ENCODE measurements around the gene HCFC1. TPM values are rescaled to one million over a fixed set of nuclear protein-coding genes. Genes with fewer than 3 reads are reported as not detected.

HCFC1 gene
- total RNA-seq, 1 donor from 2014 or later, result 74.6 TPM

DNA sequence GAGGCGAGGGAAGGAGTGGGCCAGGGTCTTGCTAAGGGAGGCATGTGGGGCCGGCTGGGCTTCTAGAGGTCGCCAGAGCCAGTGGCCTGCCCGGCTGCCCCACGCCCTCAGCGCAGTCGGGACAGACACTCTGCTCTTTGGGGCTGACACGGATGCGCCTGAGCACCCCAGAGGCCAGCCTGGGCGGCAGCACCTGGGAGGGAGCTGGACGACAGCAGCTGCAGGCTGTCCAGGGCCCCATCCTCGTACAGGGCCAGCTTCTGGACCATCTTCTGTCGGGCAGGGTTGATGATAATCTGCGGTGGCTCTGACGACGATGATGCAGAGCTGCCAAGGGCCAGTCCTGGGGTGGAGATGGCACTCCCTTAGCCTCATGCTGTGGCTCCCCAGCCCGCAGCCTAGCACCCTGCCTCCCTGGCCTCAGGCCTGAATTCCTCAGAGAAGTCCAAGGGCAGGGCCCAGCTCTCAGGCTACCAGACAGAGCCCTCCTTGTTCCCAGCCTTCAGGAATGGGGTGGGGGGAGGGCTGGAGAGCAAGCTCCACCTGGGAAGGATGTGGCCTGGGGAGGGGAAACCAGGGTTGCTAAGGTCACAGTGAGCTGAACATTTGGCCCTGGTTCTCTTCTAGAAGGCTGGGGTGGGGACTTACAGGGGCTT is 40.8 kb upstream of the HCFC1 start:
- H3K9me3 Mint-ChIP-seq (ENCODE audit: unreplicated experiment), result no peaks in the 10 kb centered on the region
- no peak overlapping the region for H3K4me3 Mint-ChIP-seq (ENCODE audit: unreplicated experiment)
- H3K27ac Mint-ChIP-seq (ENCODE audit: unreplicated experiment), result no peak overlapping the region
- no peak for DNase-seq (ENCODE audit: low spot score)
- peaks cover 1% of the 10 kb centered on the region for H3K27me3 Mint-ChIP-seq (ENCODE audit: unreplicated experiment)
- TF ChIP-seq CTCF (IDR thresholded peaks at IDR 0.05; ENCODE audit: unreplicated experiment), result no peak
- H3K36me3 Mint-ChIP-seq (ENCODE audit: low read depth, unreplicated experiment), result peaks cover 7% of the 10 kb centered on the region
- peaks cover 4% of the 10 kb centered on the region for H3K4me1 Mint-ChIP-seq (ENCODE audit: unreplicated experiment)

DNA sequence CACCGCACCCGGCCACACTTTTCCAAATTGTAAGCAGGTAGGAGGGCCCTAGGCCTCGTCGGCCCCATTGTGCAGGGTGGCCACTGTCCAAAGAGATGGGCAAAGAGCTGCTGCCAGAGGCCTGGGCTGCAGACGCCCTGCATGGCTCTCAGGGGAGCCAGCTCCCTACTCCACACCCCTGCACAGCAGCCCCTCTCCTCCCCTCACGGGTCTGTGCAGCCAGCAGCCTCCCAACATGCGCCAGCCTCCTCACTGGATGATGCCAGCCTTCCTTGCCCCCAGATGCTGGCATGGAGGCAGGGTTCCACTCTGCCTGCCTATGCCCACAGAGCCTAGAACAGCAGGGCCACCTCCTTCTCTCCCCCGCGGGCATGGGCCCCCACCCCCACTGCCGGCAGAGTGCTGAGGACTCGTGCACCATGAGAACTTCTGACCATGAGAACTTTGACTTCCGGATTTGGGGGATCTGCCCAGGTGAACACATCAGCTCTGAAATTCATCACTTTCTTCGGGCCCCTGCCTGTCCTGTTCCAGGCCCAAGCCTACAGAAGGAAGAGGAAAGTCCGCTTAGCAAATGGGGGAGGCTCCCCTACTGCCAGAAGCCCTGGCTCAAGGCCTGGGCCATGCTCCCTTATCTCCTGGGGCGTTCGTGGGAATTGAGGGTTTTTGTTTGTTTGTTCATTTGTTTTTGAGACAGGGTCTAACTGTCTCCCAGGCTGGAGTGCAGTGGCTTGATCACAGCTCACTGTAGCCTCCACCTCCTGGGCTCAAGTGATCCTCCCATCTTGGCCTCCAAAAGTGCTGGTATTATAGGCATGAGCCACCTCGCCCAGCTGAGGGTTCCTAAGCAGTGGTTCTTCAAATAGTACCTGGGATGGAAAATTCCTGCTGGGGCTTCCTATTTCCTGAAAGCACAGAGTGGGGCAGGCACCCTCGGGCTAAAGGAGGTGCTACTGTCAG is 40.0 kb upstream of the HCFC1 start:
- TF ChIP-seq CTCF (IDR thresholded peaks at IDR 0.05; ENCODE audit: unreplicated experiment), result no peak
- H3K9me3 Mint-ChIP-seq (ENCODE audit: unreplicated experiment), result no peaks in the 10 kb centered on the region
- H3K27ac Mint-ChIP-seq (ENCODE audit: unreplicated experiment), result no peak overlapping the region
- DNase-seq (ENCODE audit: low spot score), result no peak
- H3K4me3 Mint-ChIP-seq (ENCODE audit: unreplicated experiment), result no peak overlapping the region
- H3K27me3 Mint-ChIP-seq (ENCODE audit: unreplicated experiment), result peaks cover 1% of the 10 kb centered on the region
- H3K36me3 Mint-ChIP-seq (ENCODE audit: low read depth, unreplicated experiment), result peaks cover 7% of the 10 kb centered on the region
- H3K4me1 Mint-ChIP-seq (ENCODE audit: unreplicated experiment), result peaks cover 4% of the 10 kb centered on the region

- DNase-seq (ENCODE audit: low spot score), result no peak
- no peak overlapping the region for H3K27ac Mint-ChIP-seq (ENCODE audit: unreplicated experiment)
- no peaks in the 10 kb centered on the region for H3K4me1 Mint-ChIP-seq (ENCODE audit: unreplicated experiment)
- no peak for TF ChIP-seq CTCF (IDR thresholded peaks at IDR 0.05; ENCODE audit: unreplicated experiment)
- H3K36me3 Mint-ChIP-seq (ENCODE audit: low read depth, unreplicated experiment), result peaks cover 9% of the 10 kb centered on the region
- no peak overlapping the region for H3K4me3 Mint-ChIP-seq (ENCODE audit: unreplicated experiment)
- H3K9me3 Mint-ChIP-seq (ENCODE audit: unreplicated experiment), result no peaks in the 10 kb centered on the region
- H3K27me3 Mint-ChIP-seq (ENCODE audit: unreplicated experiment), result no peaks in the 10 kb centered on the region
Observed at GRCh38 chrX:154010330-154011087, 38.9 kb upstream of the HCFC1 start.

DNA sequence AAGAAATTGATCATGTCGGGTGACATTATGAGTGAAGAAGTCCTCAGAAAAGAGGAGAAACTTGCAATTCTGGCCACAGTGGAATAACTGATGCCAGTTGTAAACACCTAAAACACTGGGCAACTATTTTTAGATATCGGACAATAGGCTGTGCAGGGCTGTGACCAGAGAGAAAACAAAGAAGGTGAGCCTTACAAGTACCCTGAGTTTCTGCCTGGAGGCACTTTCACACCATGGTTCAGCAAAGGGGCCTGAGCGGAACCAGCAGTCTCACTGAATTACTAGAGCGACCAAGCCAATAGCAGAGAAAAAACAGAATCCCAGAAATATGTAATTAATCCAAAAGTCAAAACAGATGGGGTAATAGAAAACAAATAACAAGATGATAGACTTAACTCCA is 36.9 kb upstream of the HCFC1 start:
- H3K9me3 Mint-ChIP-seq (ENCODE audit: unreplicated experiment), result no peaks in the 10 kb centered on the region
- H3K36me3 Mint-ChIP-seq (ENCODE audit: low read depth, unreplicated experiment), result peaks cover 9% of the 10 kb centered on the region
- no peaks in the 10 kb centered on the region for H3K27me3 Mint-ChIP-seq (ENCODE audit: unreplicated experiment)
- H3K4me1 Mint-ChIP-seq (ENCODE audit: unreplicated experiment), result no peaks in the 10 kb centered on the region
- no peak for DNase-seq (ENCODE audit: low spot score)
- H3K27ac Mint-ChIP-seq (ENCODE audit: unreplicated experiment), result peak overlapping the region; percentile 24
- H3K4me3 Mint-ChIP-seq (ENCODE audit: unreplicated experiment), result no peak overlapping the region
- TF ChIP-seq CTCF (IDR thresholded peaks at IDR 0.05; ENCODE audit: unreplicated experiment), result no peak
